ENCODE results near the gene RHOT2.

Gene RHOT2

GRCh38 chr16:674968-675883, 7.3 kb downstream of the RHOT2 start, which contains the start of gene RHBDL1:
RHBDL1 (plus strand) TSS chr16:675671; CDS start chr16:675791, 120 bp downstream.
- Histone ChIP-seq H3K9me2 (ENCODE audit: low read depth, low read length) (no peaks in the 10 kb centered on the region), H3K9me3 (ENCODE audit: low read length) (no peaks in the 10 kb centered on the region), H3K4me1 (ENCODE audit: insufficient read depth, low read length, severe bottlenecking) (peaks cover 15% of the 10 kb centered on the region), H2AFZ (ENCODE audit: low read length) (no peak within 1 kb of the TSS), H3K4me2 (ENCODE audit: low read length) (no peak within 1 kb of the TSS), H3K27ac (ENCODE audit: low read depth, low read length, poor library complexity, severe bottlenecking) (no peak within 1 kb of the TSS), H4K20me1 (ENCODE audit: insufficient read depth, low read length) (no peaks in the 10 kb centered on the region), H3K4me3 (ENCODE audit: low read depth, low read length, poor library complexity, severe bottlenecking) (no peak within 1 kb of the TSS), H3K9ac (ENCODE audit: low read length) (no peak within 1 kb of the TSS), H3F3A (ENCODE audit: insufficient read depth, low read length) (no peaks in the 10 kb centered on the region), H3K27me3 (ENCODE audit: insufficient read depth, low read length) (no peaks in the 10 kb centered on the region), H3K36me3 (ENCODE audit: insufficient read depth, low read length) (peaks cover 45% of the 10 kb centered on the region), H3K79me2 (ENCODE audit: insufficient read depth, low read length) (no peaks in the 10 kb centered on the region)
- TF ChIP-seq EZH2 (IDR thresholded peaks at IDR 0.05; ENCODE audit: borderline replicate concordance, low read length) (no peak), CTCF (IDR thresholded peaks at IDR 0.05; ENCODE audit: low read length) (no peak)

GRCh38 chr16:675884-676564, 8.1 kb downstream of the RHOT2 start:
- H3K27me3 ChIP-seq (ENCODE audit: insufficient read depth, low read length), result no peaks in the 10 kb centered on the region
- H3K4me2 ChIP-seq (ENCODE audit: low read length), result no peak overlapping the region
- H3K27ac ChIP-seq (ENCODE audit: low read depth, low read length, poor library complexity, severe bottlenecking), result no peak overlapping the region
- H3K79me2 ChIP-seq (ENCODE audit: insufficient read depth, low read length), result 0 out of 2 replicates have a peak, but pooled peaks cover 4% of the 10 kb centered on the region
- H4K20me1 ChIP-seq (ENCODE audit: insufficient read depth, low read length), result no peaks in the 10 kb centered on the region
- no peak for TF ChIP-seq EZH2 (IDR thresholded peaks at IDR 0.05; ENCODE audit: borderline replicate concordance, low read length)
- no peak for TF ChIP-seq CTCF (IDR thresholded peaks at IDR 0.05; ENCODE audit: low read length)
- no peaks in the 10 kb centered on the region for H3F3A ChIP-seq (ENCODE audit: insufficient read depth, low read length)
- H3K9me3 ChIP-seq (ENCODE audit: low read length), result no peaks in the 10 kb centered on the region
- no peak overlapping the region for H2AFZ ChIP-seq (ENCODE audit: low read length)
- no peak overlapping the region for H3K9ac ChIP-seq (ENCODE audit: low read length)
- H3K4me3 ChIP-seq (ENCODE audit: low read depth, low read length, poor library complexity, severe bottlenecking), result no peak overlapping the region
- peaks cover 18% of the 10 kb centered on the region for H3K4me1 ChIP-seq (ENCODE audit: insufficient read depth, low read length, severe bottlenecking)
- no peaks in the 10 kb centered on the region for H3K9me2 ChIP-seq (ENCODE audit: low read depth, low read length)
- peaks cover 37% of the 10 kb centered on the region for H3K36me3 ChIP-seq (ENCODE audit: insufficient read depth, low read length)

- TF ChIP-seq CTCF (IDR thresholded peaks at IDR 0.05; ENCODE audit: low read length), result no peak
- H3K36me3 ChIP-seq (ENCODE audit: insufficient read depth, low read length), result peaks cover 37% of the 10 kb centered on the region
- H3K4me2 ChIP-seq (ENCODE audit: low read length), result no peak overlapping the region
These were observed 8.6 kb downstream of the RHOT2 start for GRCh38 chr16:676565-676902.

More at GRCh38 chr16:676565-676902, 8.6 kb downstream of the RHOT2 start:
- Histone ChIP-seq H3K9ac (ENCODE audit: low read length) (no peak overlapping the region), H3K4me3 (ENCODE audit: low read depth, low read length, poor library complexity, severe bottlenecking) (no peak overlapping the region), H3K9me2 (ENCODE audit: low read depth, low read length) (no peaks in the 10 kb centered on the region), H4K20me1 (ENCODE audit: insufficient read depth, low read length) (no peaks in the 10 kb centered on the region), H3K4me1 (ENCODE audit: insufficient read depth, low read length, severe bottlenecking) (peaks cover 23% of the 10 kb centered on the region), H2AFZ (ENCODE audit: low read length) (no peak overlapping the region), H3F3A (ENCODE audit: insufficient read depth, low read length) (no peaks in the 10 kb centered on the region), H3K27me3 (ENCODE audit: insufficient read depth, low read length) (no peaks in the 10 kb centered on the region), H3K27ac (ENCODE audit: low read depth, low read length, poor library complexity, severe bottlenecking) (no peak overlapping the region), H3K9me3 (ENCODE audit: low read length) (no peaks in the 10 kb centered on the region), H3K79me2 (ENCODE audit: insufficient read depth, low read length) (0 out of 2 replicates have a peak, but pooled peaks cover 7% of the 10 kb centered on the region)
